Stimulated activated CD4-positive, alpha-beta T cell treated with anti-CD3 and anti-CD28 coated beads, Interleukin-15, amount 100 ng/mL, for 1 hour (primary cell): ENCODE results near the gene TMPRSS9.
"Not testable (repeated sequence)": the region's sequence is repeated elsewhere in the genome, so short reads cannot be mapped to it uniquely, and the experiment has no call there.

Source experiments
- DNase-seq, 2 donors: peaks; one replicate each; pipeline ENCODE4 v3.0.0-alpha.2; 2020; ENCODE audit warnings: low read depth in 1 of 2, low spot score in 1 of 2

Gene TMPRSS9

GRCh38 chr19:2454962-2455850 is 95.1 kb downstream of the TMPRSS9 start:
- no peak for DNase-seq

GRCh38 chr19:2455851-2456570 is 95.9 kb downstream of the TMPRSS9 start:
- peak in 1 of 2 donors; percentile 33 for DNase-seq

GRCh38 chr19:2457394-2458037 is 97.5 kb downstream of the TMPRSS9 start:
- DNase-seq = no peak

GRCh38 chr19:2458054-2458453 is 98.0 kb downstream of the TMPRSS9 start:
- DNase-seq = no peak

GRCh38 chr19:2458776-2459175 is 98.7 kb downstream of the TMPRSS9 start:
- not testable (repeated sequence) for DNase-seq

GRCh38 chr19:2460245-2460644 is 100.2 kb downstream of the TMPRSS9 start:
- no peak for DNase-seq

- peak in 1 of 2 donors; percentile 51 for DNase-seq
These were observed 101.9 kb downstream of the TMPRSS9 start for GRCh38 chr19:2461751-2462634.

GRCh38 chr19:2462635-2463421 is 102.8 kb downstream of the TMPRSS9 start:
- DNase-seq = no peak

GRCh38 chr19:2463694-2464093 is 103.6 kb downstream of the TMPRSS9 start:
- DNase-seq = not testable (repeated sequence)

- DNase-seq = no peak
These were observed 104.3 kb downstream of the TMPRSS9 start for GRCh38 chr19:2464389-2464788.

- no peak for DNase-seq
These were observed 108.5 kb downstream of the TMPRSS9 start for GRCh38 chr19:2468596-2468995.

GRCh38 chr19:2469102-2469914 is 109.2 kb downstream of the TMPRSS9 start:
- DNase-seq = no peak

GRCh38 chr19:2469915-2470200 is 109.8 kb downstream of the TMPRSS9 start:
- not testable (repeated sequence) for DNase-seq

GRCh38 chr19:2474232-2475017 is 114.4 kb downstream of the TMPRSS9 start:
- peak; percentile 77 to 92 for DNase-seq

GRCh38 chr19:2475018-2475701 is 115.1 kb downstream of the TMPRSS9 start:
- peak; percentile 32 to 49 for DNase-seq
